ENCODE results near the gene OCA2.

DNA sequence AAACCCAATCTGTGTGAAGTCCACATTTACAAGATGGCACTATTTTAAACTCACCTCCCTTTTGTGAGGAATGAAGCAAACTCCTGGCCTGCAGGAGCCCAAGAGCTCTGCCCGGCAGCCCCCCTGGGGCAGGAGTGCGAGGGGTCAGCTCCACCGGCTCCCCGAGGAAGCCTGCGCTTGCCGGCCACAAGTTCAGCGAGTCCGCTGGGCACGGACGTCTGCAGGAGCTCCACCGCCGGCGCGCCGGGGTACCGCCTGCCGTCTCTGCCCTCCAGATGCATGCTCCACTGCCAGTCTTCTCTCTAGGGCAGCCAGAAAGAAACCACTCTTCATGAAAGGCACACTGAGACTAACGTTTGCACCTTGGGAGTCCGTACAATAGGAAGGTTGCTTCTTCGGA is 17.5 kb downstream of the OCA2 start:
- no peak for TF ChIP-seq EP300 (IDR thresholded peaks at IDR 0.05)
- TF ChIP-seq CTCF (IDR thresholded peaks at IDR 0.05): no peak
- TF ChIP-seq POLR2AphosphoS5 (IDR thresholded peaks at IDR 0.05): no peak
